Cortex of kidney (tissue), 1 donor: ENCODE data around the gene CAVIN3.
"Not testable (repeated sequence)": the region's sequence is repeated elsewhere in the genome, so short reads cannot be mapped to it uniquely, and the experiment has no call there.

Source experiments
- DNase-seq: peaks from one replicate; lab custom pipeline; 2025; lab: John Stamatoyannopoulos, UW

CAVIN3 gene

DNA sequence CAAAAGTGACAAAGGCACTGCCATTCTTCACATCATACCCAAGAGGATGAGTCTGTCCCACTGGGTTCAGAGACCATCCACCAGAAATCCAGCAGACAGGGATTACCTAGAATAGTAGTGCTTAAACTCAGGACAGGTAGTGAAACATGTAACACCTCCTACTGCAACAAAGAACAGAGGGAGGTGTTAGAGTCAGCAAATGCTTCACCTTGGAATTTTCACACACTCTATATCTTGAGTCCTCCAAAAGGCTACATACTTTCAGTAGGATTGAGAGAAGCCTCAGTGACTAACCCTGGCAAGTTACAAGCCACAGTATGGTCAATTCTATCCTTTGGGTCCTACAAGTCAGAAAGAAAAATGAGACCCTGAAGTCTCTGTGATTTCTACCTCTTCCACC is 6.0 kb upstream of the CAVIN3 start:
- no peak for DNase-seq

DNA sequence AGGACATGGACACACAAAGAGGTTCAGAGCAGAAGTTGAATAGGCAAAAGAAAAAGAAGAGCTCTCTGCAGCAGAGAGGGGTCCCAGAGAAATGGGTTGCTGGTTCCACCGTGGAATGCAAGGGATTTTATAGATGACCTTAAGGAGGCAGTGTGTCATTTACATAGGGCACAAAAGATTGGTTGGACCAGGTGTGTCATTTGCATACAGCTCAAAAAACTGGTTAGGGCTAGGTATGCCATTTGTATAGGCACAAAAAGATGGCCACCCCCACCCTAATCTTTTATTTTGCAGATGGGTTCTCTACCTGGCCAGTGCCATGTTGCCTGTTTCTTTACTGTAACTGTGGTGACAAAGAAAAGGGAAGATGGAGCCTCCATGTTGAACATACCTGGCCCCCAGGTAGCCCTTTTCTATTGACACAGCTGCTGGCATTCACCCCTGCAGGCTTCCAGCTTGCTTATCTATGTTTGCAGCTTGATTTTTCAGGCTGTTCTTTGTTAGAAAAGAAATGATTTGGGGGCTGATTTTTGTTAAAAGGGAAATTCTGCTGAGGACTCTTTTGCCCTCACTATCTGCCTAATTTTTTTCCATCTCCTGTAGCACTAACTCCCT is 3.1 kb upstream of the CAVIN3 start:
- no peak for DNase-seq

DNA sequence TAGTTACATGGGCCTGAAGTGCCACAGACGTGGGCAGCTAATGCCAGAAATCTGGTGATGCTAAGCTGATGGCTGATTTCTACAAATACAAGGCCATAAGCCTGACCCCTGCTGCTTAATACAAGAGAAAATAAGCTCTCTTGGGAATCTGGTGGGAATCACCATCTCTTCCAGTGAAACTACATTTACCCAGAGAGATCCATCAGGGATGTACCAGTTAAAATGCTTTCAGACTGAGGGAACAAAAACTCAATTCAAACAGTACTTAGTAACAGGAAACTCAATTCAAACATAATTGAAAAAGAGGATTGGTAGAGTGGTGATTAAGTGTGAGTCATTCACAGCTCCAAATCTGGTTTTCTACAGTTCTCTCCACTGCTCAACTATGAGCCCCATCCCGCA is 1.7 kb upstream of the CAVIN3 start:
- no peak for DNase-seq

DNA sequence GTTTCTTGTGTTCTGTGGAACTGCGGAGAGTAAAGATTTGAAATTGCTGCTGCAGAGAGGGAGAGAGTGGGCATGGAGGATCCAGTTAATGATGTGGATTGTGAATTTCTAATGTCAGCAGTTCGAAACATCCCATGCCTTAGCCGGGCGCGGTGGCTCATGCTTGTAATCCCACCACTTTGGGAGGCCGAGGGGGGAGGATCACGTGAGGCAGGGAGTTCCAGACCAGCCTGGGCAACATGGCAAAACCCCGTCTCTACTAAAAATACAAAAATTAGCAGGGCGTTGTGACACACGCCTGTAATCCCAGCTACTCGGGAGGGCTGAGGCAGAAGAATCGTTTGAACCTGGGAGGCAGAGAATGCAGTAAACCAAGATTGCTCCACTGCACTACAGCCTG is 1.1 kb upstream of the CAVIN3 start:
- no peak for DNase-seq

- DNase-seq, result peak; percentile 13
Observed at GRCh38 chr11:6319704-6320410, 444 bp downstream of the CAVIN3 start.

DNA sequence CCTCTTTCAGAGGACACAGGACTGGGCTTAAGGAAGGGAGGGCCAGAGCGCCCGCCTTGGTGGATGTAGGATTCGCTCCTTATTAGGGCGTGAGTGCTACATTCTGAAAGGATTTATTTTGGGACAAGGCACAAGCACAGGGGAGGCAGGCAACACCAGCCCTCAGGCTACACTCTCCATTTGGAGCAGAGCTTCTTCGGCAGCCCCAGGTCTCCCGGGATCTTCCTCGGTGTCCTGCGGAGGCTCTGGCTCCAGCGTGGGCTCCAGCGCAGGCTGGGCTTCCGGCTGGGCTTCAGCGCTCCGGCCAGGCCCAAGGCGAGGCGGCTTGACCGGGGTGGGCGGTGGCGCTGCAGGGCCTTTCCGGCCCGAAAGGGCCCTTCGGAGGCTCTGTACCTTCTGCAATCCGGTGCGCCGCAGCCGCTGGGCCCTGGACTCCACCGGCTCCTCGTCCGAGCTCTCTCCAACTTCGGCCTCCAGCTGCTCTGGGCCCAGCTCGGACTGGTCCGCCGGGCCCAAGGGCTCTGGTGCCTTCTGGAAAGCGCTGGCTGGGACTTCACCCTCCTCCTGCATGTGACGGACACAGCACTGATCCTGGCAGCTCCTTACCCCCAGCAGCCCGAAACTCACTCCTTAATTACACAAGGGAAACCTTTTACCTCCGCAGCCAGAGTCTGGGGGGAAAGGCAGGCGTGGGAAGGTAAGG is 1.1 kb downstream of the CAVIN3 start:
- DNase-seq, result peak; percentile 21

DNA sequence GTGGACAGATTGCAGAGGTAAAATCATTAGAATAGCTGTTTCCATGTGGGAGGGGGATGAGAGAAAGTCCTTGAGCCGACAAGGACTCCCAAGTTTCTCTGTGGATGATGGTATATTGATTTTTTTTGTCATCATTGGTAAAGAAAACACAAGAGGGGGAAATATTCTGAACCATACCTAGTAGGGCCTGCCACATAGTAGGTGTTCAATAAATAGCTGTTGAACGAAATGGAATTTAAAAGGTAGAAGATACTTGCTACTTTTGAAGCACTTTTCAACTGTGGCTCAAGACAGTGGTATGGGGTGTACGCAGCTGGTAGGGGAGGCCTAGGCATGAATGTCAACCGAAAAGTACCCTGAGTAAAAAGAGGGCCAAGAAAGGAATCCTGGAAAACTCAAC is 2.1 kb downstream of the CAVIN3 start:
- no peak for DNase-seq

DNA sequence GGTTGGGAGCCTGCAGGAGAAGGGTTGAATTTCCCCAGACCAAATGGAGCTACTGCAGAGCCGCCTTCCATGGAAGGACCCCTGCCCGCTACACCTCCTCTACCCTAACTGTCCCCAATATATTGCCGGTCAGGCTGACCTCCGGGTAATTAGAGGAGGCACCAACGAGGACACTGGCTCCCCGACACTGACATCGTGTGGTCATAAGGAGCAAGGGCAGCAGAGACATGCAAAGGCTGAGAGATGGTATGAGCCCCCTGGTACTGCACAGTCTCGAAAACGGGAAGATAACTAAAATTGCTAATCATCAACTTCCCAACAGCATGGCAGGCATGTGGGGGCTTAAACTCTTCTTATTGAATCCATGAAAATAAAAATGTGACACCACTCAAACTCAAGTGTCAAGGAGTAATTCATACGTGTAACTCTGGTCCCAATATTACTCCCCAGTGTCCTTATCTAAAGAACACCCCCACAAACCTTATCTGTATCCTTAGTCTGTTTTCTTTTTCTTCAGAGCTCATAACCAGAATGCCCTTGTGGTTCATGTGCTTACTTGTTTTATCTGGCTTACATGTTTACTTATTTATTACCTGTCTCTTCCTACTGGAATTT is 4.4 kb downstream of the CAVIN3 start:
- no peak for DNase-seq

DNA sequence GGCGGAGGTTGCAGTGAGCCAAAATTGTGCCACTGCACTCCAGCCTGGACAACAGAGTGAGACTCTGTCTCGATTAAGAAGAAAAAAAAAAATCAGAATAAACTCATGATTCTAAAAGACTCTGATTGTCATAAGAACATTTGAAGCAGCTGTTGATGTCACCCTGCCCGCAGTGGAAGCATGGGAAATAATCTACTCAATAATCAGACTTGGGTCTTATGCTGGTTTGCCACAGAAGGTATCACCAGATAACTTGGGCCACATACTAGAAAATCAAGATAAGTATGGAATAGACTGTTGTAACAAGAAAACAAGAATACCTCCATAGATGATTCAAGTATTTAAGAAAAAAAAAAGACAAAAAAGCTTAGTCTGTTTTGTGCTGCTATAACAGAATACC is 8.2 kb downstream of the CAVIN3 start:
- DNase-seq, result no peak

- DNase-seq, result no peak
Observed at GRCh38 chr11:6307876-6308275, 12.4 kb downstream of the CAVIN3 start.

DNA sequence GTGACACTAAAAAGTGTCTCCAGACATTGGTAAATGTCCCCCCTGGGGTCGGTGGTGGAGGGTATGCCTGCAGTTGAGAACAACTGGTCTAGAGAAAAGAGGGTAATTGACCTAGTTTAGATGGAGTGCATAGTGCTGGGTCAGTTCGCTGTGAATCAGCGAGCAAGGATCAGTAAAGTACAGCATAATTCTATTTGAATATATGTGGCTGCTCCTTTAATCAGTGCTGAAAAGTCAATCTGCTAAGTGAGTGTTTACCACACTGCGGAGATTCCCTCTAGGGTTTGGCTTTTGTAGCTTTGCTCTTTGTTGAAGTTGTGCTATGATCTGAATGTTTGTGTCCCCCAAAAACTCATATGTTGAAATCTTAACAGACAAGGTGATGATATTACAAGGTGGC is 15.0 kb downstream of the CAVIN3 start:
- DNase-seq, result no peak

- no peak for DNase-seq
Observed at GRCh38 chr11:6303661-6304060, 16.6 kb downstream of the CAVIN3 start.

DNA sequence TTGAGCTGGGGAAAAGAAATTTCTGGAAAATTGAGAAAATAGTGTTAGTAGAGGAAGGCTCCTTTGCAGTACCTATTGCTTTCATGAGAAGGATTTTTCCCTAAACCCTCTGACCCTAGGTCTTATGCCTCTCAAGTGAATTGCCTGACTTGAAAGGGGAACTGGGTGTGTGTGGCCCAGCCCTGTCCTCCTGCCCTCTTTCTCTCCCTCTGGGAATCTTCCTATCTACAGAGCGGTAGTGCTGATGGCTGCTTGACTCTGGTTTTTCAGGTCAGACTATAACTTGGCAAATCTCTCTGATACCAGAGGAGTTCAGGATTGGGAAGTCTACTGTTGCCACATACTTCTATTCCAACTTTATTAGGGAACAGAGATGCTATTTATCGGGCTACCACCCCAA is 19.2 kb downstream of the CAVIN3 start:
- DNase-seq, result no peak

GRCh38 chr11:6300325-6300724 is 20.0 kb downstream of the CAVIN3 start:
- no peak for DNase-seq

DNA sequence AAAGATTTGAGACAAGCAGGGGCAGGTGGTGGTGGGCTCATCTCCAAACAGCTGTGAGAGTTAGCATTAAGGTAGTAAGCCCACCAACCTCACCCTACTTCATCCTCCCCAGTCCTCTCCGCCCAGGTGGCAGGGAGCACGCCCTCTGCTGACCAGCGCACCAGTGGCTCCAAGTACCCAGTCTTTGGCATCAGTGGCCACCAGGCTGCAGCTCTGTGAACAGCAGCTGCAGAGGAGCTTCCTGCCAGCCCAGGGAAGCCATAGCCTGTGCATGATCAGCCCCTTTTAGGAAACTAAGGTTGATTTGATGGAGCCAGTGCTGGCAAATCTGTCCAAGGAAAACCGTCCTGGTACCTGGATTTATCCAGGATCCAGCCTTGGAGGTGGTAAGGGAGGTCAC is 21.7 kb downstream of the CAVIN3 start:
- no peak for DNase-seq

- DNase-seq, result no peak
Observed at GRCh38 chr11:6297831-6298230, 22.5 kb downstream of the CAVIN3 start.

- DNase-seq, result no peak
Observed at GRCh38 chr11:6285019-6285418, 35.3 kb downstream of the CAVIN3 start.

- DNase-seq, result no peak
Observed at GRCh38 chr11:6284250-6284649, 36.1 kb downstream of the CAVIN3 start.

DNA sequence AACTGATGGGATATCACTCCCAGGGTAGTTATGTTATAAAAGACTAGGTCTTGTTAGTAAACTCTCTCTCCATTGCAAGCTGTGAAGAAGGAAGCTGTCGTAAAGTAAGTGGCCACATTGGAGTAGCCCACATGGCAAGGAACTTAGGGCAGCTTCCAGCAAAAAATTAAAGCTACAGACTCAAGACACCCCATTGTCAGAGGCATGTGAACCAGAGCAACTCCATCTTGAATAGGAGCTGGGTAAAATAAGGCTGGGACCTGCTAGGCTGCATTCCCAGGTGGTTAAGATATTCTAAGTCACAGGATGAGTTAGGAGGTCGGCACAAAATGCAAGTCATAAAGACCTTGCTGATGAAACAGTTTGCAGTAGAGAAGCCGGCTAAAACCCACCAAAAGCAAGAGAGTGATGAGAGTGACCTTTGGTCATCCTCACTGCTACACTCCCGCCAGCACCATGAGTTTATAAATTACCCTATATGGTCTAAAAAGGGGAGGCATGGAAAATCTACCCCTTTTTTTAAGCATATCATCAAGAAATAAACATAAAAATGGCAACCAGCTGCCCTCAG is 36.8 kb downstream of the CAVIN3 start:
- no peak for DNase-seq

- DNase-seq, result not testable (repeated sequence)
Observed at GRCh38 chr11:6280809-6281208, 39.5 kb downstream of the CAVIN3 start.

DNA sequence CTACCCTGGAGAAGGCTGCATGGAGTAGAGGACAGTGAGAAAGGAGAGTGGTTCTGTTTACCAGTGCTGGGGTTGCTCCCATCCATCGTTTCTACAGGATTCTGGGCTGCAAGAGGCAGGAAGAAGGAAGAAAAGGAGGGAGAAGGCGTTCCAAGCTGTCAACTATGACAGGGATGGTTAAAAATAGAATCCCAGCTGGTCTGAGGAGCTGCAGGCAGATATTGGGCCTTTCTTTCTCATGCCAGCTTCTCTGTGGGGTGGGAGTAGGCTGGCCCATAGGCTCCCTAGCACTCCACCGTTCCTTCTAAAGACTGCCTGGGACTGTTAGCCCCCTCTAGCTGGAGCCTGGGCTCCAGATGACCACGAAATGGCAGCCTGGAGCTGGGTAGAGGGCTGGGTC is 47.1 kb downstream of the CAVIN3 start:
- DNase-seq, result no peak

GRCh38 chr11:6271598-6271997 is 48.7 kb downstream of the CAVIN3 start:
- no peak for DNase-seq
